Stimulated activated effector memory CD8-positive, alpha-beta T cell treated with anti-CD3 and anti-CD28 coated beads, Interleukin-12 subunit alpha, Interleukin-12 subunit beta, amount 100 ng/mL, for 72 hours (primary cell): ENCODE measurements around the gene CEP57.
A peak's percentile ranks its signal among the peaks of the same experiment; 100 is the strongest.
"Not testable (repeated sequence)": the region's sequence is repeated elsewhere in the genome, so short reads cannot be mapped to it uniquely, and the experiment has no call there.

Experiments
- ATAC-seq: fragments of 150-1000 bp; cut with Tn5 transposase; 2 replicates; pipeline ENCODE4 v1.10.0; 2021
- DNase-seq, 2 donors: peaks; one replicate each; pipeline ENCODE4 v3.0.0; 2021 to 2022; ENCODE audit warnings: low spot score in 2 of 2
- H3K27ac Mint-ChIP-seq: one replicate; pipeline ENCODE4 v1.8.0; 2022; ENCODE audit warnings: mild to moderate bottlenecking, mixed read lengths
- H3K36me3 Mint-ChIP-seq: one replicate; pipeline ENCODE4 v1.8.0; 2022; ENCODE audit warnings: mild to moderate bottlenecking, mixed read lengths
- H3K4me1 Mint-ChIP-seq: one replicate; pipeline ENCODE4 v1.8.0; 2022; ENCODE audit warnings: mixed read lengths
- H3K4me3 Mint-ChIP-seq: one replicate; pipeline ENCODE4 v1.8.0; 2022; ENCODE audit warnings: mild to moderate bottlenecking, mixed read lengths
- H3K9me3 Mint-ChIP-seq: one replicate; pipeline ENCODE4 v1.8.0; 2022; ENCODE audit warnings: mixed read lengths

The CEP57 gene

DNA sequence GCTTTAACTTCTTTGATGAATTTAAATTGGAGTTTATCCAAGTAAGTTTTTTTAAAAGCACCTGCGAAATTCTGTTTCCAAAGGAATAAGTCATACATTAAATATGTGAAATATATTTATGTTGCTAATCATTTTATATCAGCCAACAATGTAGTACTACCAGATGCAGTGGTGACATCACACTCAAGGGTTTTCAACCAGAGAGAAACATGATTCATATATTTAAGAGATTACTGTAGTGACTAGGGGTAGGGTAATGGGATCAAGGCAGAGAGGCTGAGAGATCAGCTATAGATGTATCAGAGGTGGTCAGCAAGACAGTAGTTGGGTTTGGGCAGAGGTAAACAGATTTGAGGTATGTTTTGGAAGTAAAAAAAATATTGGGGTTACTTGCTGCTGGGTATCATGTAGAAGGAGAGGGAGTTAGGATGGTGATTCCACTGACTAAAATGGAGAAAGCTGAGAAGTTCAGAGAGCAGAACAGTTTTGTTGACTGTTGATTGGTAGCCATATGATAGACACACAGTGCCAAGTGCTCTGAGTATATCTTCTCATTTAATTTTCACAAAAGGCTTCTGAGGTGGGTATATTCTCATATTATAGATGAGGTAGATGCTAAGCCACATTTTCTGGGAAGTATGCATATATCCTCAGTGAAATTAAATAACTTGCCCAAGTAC lies 39.4 kb downstream of the CEP57 start:
- peaks cover 94% of the 10 kb centered on the region for H3K36me3 Mint-ChIP-seq
- peak overlapping the region; percentile 57 for H3K27ac Mint-ChIP-seq
- no peaks in the 10 kb centered on the region for H3K9me3 Mint-ChIP-seq
- DNase-seq (no peak), ATAC-seq (peak; percentile 98)
- no peak overlapping the region for H3K4me3 Mint-ChIP-seq
- peaks cover 6% of the 10 kb centered on the region for H3K4me1 Mint-ChIP-seq

DNA sequence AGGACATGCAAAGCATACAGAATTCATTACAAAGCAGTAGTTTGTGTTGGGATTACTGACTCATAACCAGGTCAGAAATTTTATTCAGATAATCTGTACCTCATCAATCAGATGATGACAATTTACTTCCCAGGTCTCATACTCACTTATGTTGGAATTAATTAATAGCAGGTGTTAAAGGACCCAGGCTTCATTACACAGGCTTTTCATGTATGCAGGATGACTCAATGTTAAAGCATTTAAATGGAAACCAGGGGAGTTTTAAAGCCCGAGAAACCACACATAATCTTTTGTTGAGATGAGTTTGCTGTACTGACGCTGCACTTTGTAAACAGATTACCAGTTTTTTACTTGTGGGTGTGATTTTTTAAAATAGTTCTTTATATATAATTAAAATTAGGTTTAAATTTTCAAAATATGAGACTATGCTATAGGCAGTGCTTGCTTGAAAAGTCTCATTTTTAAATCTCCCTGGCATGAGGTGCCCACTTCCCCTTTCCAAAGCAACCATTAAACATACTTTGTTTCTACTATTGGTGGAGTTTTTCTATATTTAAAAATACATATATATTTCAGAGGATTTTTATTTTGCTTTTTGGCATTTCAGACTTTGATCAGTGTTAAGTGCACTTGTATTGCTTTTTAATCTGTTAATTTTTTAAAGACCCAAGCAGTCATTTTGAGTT lies 41.0 kb downstream of the CEP57 start:
- ATAC-seq (peak; percentile 49), DNase-seq (no peak)
- Mint-ChIP-seq H3K27ac (peak overlapping the region; percentile 54), H3K36me3 (peaks cover 95% of the 10 kb centered on the region), H3K4me1 (peaks cover 6% of the 10 kb centered on the region), H3K9me3 (no peaks in the 10 kb centered on the region), H3K4me3 (no peak overlapping the region)

GRCh38 chr11:95832763-95833162 lies 42.5 kb downstream of the CEP57 start:
- Mint-ChIP-seq H3K36me3 (peaks cover 100% of the 10 kb centered on the region), H3K9me3 (no peaks in the 10 kb centered on the region), H3K4me3 (no peak overlapping the region), H3K4me1 (peaks cover 6% of the 10 kb centered on the region), H3K27ac (peak overlapping the region; percentile 27)
- ATAC-seq (no peak), DNase-seq (no peak)

DNA sequence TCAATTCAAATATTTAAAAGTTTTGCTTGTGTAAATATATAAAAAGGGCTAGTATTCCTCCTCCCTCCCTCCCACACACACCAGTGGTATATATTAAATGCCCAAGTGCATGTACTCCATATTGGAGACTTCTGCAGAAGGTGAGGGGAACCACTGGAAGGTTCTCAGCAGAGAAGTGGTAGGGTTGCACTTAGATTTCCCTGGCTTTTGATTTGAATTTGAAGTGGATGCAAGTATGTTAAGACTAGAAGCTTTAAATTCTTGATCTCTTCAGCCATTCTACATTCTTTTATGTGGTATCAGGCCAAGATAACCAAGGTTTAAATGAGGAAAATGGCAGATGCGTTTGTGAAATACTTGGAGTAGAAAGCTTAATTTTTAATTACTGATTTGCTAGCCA lies 43.1 kb downstream of the CEP57 start:
- no peak for DNase-seq
- H3K9me3 Mint-ChIP-seq = no peaks in the 10 kb centered on the region
- H3K4me1 Mint-ChIP-seq = peaks cover 6% of the 10 kb centered on the region
- H3K4me3 Mint-ChIP-seq = no peak overlapping the region
- peaks cover 100% of the 10 kb centered on the region for H3K36me3 Mint-ChIP-seq
- no peak for ATAC-seq
- H3K27ac Mint-ChIP-seq = peak overlapping the region; percentile 27

- Mint-ChIP-seq H3K36me3 (peaks cover 99% of the 10 kb centered on the region), H3K9me3 (no peaks in the 10 kb centered on the region), H3K27ac (no peak overlapping the region), H3K4me3 (no peak overlapping the region), H3K4me1 (no peaks in the 10 kb centered on the region)
- ATAC-seq (no peak), DNase-seq (no peak)
These were observed 45.1 kb downstream of the CEP57 start for GRCh38 chr11:95835351-95835750.

DNA sequence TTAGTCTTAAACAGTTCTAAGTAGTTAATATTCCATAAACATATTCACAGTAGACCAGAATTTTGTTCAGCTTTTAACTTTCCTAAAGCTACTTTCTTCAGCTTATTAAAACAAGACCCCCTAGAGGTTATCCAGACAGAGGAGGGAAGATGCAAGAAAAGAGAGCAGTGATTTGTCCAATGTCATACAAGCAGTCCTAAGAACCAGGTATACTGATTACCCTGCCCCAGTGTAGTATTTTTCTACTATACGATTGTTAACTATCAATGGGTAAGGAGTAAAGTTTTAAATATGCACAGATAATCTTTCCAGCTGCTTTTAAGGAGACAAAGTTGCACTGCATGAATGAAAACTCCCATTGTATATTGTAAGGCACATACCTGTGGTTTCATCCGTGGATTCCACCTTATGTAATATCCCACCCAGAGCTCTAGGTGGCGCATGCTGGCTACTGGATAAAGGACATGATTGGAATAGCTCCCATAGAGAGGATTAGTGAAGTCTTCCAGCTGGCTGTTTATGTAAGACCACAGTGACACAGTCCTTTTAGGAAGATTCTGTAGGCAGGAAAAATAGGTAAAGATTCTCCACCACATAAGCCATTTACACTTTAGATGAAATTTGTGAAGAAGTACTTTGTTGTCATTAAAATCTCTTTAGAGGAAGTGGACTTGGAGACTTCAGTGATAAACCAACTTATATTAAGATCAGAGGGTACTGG lies 45.6 kb downstream of the CEP57 start:
- H3K4me1 Mint-ChIP-seq = no peaks in the 10 kb centered on the region

DNA sequence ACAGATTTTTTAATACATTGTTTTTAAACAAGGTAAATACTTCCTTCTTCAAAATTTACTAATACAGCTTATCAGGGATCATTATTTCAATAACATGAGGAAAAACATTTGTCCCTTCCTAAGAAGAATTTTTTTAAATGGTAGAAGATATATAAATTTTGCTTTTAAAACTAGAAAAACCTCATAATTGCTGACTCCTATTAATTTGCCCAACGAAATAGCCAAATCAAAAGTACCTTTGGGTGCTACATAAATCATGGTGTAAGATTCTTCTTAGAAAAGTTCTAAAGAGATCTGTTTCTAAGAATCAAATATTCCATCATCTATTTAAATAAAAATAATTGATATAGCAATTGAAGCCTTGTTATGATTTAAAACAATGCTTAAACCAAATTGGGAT lies 54.9 kb downstream of the CEP57 start:
- ATAC-seq = no peak
- Mint-ChIP-seq H3K36me3 (peaks cover 86% of the 10 kb centered on the region), H3K4me1 (no peaks in the 10 kb centered on the region), H3K4me3 (no peak overlapping the region), H3K27ac (no peak overlapping the region), H3K9me3 (no peaks in the 10 kb centered on the region)
- DNase-seq = no peak

More for the DNA sequence above, 45.6 kb downstream of the CEP57 start:
- DNase-seq = peak in 1 of 2 donors; percentile 14
- H3K4me3 Mint-ChIP-seq = no peak overlapping the region
- H3K36me3 Mint-ChIP-seq = peaks cover 99% of the 10 kb centered on the region
- H3K27ac Mint-ChIP-seq = no peak overlapping the region
- H3K9me3 Mint-ChIP-seq = no peaks in the 10 kb centered on the region
- ATAC-seq = peak; percentile 78

DNA sequence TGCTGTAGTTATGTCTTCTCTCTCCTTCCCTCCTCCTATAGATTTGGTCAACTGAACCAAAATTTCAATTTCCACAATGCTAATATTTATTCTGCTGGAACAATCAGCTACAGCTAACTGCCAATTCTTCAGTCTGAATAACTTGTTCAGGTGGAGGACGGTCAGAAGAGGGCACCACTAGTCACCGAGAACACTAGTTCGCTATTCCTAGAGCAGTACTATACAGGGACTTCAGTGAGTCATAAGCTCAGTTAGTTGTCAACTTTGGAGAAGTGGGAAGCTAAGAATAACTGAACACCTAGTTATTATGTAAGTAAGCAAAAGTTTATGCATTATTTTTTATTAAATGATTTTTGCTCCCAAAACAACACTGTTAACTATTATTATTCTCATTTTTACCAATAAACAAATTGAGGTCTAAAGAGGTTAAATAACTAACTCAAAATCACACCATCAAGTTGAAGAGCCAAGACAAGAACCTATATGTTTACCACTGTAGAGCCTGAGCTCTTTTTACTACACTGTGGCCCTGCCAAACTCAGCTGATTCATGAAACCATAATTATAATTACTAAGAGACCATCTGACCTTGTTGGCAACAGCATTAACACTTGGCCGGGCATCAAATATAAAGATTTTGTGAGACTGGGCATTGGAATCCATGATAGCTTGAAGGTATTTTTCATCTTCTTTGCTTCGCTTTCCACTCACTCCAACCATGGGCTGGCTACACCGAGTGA lies 59.0 kb downstream of the CEP57 start:
- ATAC-seq = no peak
- Mint-ChIP-seq H3K27ac (no peak overlapping the region), H3K4me1 (no peaks in the 10 kb centered on the region), H3K36me3 (peaks cover 60% of the 10 kb centered on the region), H3K4me3 (no peak overlapping the region), H3K9me3 (no peaks in the 10 kb centered on the region)
- no peak for DNase-seq

DNA sequence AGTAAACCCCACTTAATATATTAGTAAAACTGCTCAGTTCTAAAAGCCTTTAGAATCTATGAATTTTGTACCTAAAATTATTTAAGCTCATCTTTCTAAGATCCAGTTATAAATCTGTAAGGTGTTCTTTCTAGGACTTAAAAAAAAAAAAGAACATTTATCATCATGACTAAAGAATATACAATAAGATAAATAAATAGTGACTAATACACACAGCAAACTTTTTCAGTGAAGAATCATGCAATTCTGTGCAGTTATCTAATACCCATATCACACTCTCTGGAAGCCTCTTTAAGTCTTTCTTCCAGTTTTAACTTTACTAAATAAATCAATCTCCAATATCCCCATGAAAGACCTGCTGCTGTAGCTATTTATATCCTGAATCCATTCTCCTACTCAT lies 59.8 kb downstream of the CEP57 start:
- Mint-ChIP-seq H3K27ac (peak overlapping the region; percentile 59), H3K4me1 (no peaks in the 10 kb centered on the region), H3K9me3 (no peaks in the 10 kb centered on the region), H3K4me3 (no peak overlapping the region), H3K36me3 (peaks cover 52% of the 10 kb centered on the region)
- ATAC-seq (no peak), DNase-seq (no peak)

- Mint-ChIP-seq H3K27ac (no peak overlapping the region), H3K4me3 (no peak overlapping the region), H3K4me1 (no peaks in the 10 kb centered on the region), H3K36me3 (peaks cover 59% of the 10 kb centered on the region), H3K9me3 (no peaks in the 10 kb centered on the region)
- ATAC-seq = no peak
- no peak for DNase-seq
These were observed 62.8 kb downstream of the CEP57 start for GRCh38 chr11:95853138-95853537.

DNA sequence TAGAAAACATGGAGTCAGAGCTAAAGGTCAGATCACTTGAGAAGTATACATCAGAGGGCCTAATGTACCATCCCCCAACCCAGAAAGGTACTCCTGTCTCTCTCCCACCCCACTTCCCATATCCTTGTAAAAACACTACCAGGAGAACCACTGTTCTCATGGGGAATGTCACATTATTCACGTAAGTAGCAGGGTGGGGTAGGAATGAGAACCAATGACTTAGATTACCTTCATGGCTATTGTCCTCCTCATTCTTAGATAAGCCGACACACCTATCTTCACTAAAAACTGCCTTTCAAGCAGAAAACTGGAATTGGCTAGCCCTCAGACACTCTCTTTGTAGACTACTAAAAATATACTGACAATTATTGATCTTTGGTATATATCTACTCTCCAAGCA lies 63.6 kb downstream of the CEP57 start:
- no peak overlapping the region for H3K27ac Mint-ChIP-seq

GRCh38 chr11:95854362-95854761 lies 64.1 kb downstream of the CEP57 start:
- peak overlapping the region; percentile 38 for H3K27ac Mint-ChIP-seq
- not testable (repeated sequence) for H3K4me1 Mint-ChIP-seq, DNase-seq, H3K4me3 Mint-ChIP-seq, H3K9me3 Mint-ChIP-seq, ATAC-seq
- peaks cover 59% of the 10 kb centered on the region for H3K36me3 Mint-ChIP-seq

More for the DNA sequence above, 63.6 kb downstream of the CEP57 start:
- Mint-ChIP-seq H3K36me3 (peaks cover 59% of the 10 kb centered on the region), H3K4me3 (no peak overlapping the region), H3K4me1 (no peaks in the 10 kb centered on the region), H3K9me3 (no peaks in the 10 kb centered on the region)
- DNase-seq (no peak), ATAC-seq (no peak)

GRCh38 chr11:95860024-95860423 lies 69.7 kb downstream of the CEP57 start:
- peak overlapping the region; percentile 73 for H3K27ac Mint-ChIP-seq
- not testable (repeated sequence) for H3K4me3 Mint-ChIP-seq, H3K9me3 Mint-ChIP-seq, H3K4me1 Mint-ChIP-seq
- ATAC-seq = peak; percentile 78
- peak in 1 of 2 donors; percentile 59 for DNase-seq
- H3K36me3 Mint-ChIP-seq = peaks cover 80% of the 10 kb centered on the region

DNA sequence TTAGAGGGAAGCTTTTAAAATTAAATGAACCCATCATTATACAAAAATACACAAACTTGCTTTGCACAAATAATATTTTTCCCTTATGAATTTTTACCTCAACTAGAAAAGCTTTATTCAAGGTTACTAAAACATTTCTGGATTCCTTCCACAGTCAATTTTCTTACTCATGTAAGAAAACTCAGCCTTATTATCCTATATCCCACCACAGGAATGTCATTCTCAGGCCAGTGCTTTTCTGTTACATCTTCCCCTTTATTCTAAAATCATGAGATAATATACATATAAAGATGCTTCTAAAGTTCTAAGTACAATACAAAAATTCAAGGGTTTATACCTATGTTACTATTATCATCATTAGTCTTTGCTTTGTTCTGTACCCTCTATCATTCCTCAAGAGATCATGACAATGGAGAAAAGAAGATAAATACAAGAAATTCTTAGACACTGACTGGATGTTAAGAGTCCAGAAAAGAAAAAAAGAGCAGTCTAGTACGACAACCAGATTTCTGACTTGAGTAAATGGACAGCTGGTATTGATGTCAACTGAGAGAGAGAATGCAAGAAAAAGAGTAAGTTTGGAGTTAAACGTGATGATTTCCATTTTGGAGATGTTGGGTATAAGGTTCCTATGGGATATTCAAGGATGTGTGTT lies 73.3 kb downstream of the CEP57 start:
- Mint-ChIP-seq H3K9me3 (no peaks in the 10 kb centered on the region), H3K4me1 (no peaks in the 10 kb centered on the region), H3K4me3 (no peak overlapping the region), H3K36me3 (peaks cover 48% of the 10 kb centered on the region), H3K27ac (no peak overlapping the region)
- no peak for DNase-seq
- no peak for ATAC-seq

- no peaks in the 10 kb centered on the region for H3K9me3 Mint-ChIP-seq
- H3K36me3 Mint-ChIP-seq = peaks cover 16% of the 10 kb centered on the region
- H3K27ac Mint-ChIP-seq = no peak overlapping the region
- H3K4me3 Mint-ChIP-seq = no peak overlapping the region
- no peaks in the 10 kb centered on the region for H3K4me1 Mint-ChIP-seq
- DNase-seq (no peak), ATAC-seq (no peak)
These were observed 76.8 kb downstream of the CEP57 start for GRCh38 chr11:95867105-95867504.
